GM19193 (cell line): ENCODE measurements around the gene MUC21.

Source experiments
- POLR2A ChIP-seq: IDR thresholded peaks from 4 replicates; pipeline ENCODE4 v1.6.1; 2011; ENCODE audit not compliant: insufficient read depth, insufficient read length; ENCODE audit errors: extremely low read depth

Gene MUC21

GRCh38 chr6:30960907-30961673, 22.4 kb upstream of the MUC21 start:
- no peak for TF ChIP-seq POLR2A

- TF ChIP-seq POLR2A: no peak
Measured at GRCh38 chr6:30962716-30963115, 20.8 kb upstream of the MUC21 start.

GRCh38 chr6:30963641-30964040, 19.9 kb upstream of the MUC21 start:
- no peak for TF ChIP-seq POLR2A

- no peak for TF ChIP-seq POLR2A
Measured at GRCh38 chr6:30964075-30964474, 19.4 kb upstream of the MUC21 start.

DNA sequence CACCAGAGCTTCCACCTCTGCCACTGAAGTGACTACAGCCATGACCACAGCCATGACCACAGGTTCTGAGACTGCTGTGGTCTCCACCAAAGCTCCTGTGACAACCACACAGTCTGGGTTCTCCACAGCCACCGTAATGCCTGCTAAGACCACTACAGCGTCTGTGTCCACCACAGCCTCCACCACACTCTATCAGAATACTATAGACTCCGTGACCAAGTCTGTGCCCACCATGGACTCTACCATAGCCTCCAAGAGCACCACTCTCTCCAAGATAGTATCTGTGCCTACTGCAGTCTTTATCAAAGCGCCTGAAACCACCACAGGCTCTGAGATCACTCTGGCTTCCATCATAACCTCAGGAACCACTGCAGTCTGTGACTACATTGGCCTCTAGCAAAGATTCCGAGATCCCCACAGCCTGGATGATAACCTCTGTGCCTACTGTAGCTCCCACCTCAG, 18.3 kb upstream of the MUC21 start:
- no peak for TF ChIP-seq POLR2A

GRCh38 chr6:30966154-30966553, 17.4 kb upstream of the MUC21 start:
- no peak for TF ChIP-seq POLR2A

GRCh38 chr6:30970946-30971345, 12.6 kb upstream of the MUC21 start:
- TF ChIP-seq POLR2A: no peak

- no peak for TF ChIP-seq POLR2A
Measured at GRCh38 chr6:30972816-30973215, 10.7 kb upstream of the MUC21 start.

DNA sequence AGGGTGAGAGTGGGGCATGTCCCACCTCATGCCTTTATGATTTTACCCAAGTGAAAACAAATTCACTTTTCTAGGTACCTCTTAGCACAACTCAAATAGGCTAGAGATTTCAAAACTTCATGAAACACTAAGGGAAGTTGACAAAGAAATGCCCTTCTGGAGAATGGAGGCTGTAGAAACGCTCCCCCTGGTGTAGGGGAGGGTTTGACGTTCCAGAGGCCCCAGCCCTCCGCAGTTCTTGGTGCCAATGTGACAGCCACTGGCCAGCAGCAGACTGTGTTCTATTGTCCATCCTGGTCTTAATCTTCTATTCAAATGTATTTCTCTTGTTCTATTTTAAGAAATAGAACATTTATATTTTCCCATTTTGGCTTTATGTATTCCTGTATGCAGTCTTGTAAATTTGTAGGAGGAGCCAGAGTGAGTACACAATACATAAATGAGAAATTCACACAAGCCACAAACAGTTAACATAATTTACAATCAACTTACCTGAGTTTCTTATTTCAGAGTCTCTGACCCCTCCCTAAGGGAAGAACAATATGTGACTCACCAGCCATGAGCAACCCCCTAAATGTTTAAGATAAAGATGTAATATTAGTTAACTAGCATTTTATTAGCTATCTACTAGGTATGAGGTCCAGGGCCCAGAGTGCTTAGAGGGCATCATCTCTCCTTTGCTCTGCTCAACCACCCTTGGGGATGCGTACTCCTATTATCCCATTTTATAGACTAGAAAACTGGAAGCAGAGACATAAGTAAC, 8.8 kb upstream of the MUC21 start:
- no peak for TF ChIP-seq POLR2A

- no peak for TF ChIP-seq POLR2A
Measured at GRCh38 chr6:30979141-30979540, 4.4 kb upstream of the MUC21 start.

- TF ChIP-seq POLR2A: no peak
Measured at GRCh38 chr6:30979690-30980089, 3.8 kb upstream of the MUC21 start.

- TF ChIP-seq POLR2A: no peak
Measured at GRCh38 chr6:30981942-30982772, 1.4 kb upstream of the MUC21 start.

GRCh38 chr6:30985490-30985889, 2.0 kb downstream of the MUC21 start:
- TF ChIP-seq POLR2A: no peak

GRCh38 chr6:30987304-30987703, 3.8 kb downstream of the MUC21 start:
- no peak for TF ChIP-seq POLR2A

DNA sequence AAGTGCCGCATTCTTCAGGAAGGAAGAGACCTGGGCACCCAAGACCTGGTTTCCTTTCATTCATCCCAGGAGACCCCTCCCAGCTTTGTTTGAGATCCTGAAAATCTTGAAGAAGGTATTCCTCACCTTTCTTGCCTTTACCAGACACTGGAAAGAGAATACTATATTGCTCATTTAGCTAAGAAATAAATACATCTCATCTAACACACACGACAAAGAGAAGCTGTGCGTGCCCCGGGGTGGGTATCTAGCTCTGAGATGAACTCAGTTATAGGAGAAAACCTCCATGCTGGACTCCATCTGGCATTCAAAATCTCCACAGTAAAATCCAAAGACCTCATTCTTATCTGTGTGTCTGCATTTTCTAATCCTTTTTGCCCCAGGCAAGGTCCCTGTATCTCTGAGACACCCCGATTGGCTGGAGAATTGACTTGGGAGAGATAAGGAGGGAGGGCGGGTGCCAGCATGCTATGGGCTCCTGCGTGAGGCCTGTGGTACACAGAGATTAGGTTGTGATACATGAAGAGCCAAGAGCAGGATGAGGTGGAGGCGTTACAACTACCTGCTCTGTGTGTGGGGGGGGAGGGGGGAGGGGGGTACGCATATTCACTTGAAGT, 4.8 kb downstream of the MUC21 start:
- TF ChIP-seq POLR2A: no peak
